ENCODE measurements around the gene CASQ1. TPM values are rescaled to one million over a fixed set of nuclear protein-coding genes. Genes with fewer than 3 reads are reported as not detected.
A peak's percentile ranks its signal among the peaks of the same experiment; 100 is the strongest.

CASQ1 gene
- total and polyA plus RNA-seq, 2 of the 13 experiments (the other 11 are each of a cell fraction or from before 2014, with no cell fraction given), result 0.09 to 0.20 TPM

GRCh38 chr1:160148121-160148520 is 42.3 kb upstream of the CASQ1 start (continued):
- no peak for TF ChIP-seq RAD21 (CRISPR knock-in tag; IDR thresholded peaks at IDR 0.05)
- no peak for TF ChIP-seq NKX3-1 (CRISPR knock-in tag; IDR thresholded peaks at IDR 0.05)
- no peak for TF ChIP-seq SP5 (CRISPR knock-in tag; IDR thresholded peaks at IDR 0.05; ENCODE audit: borderline replicate concordance, low read depth)
- no peak for TF ChIP-seq ZNF556 (CRISPR knock-in tag; IDR thresholded peaks at IDR 0.05; ENCODE audit: borderline replicate concordance)
- no peak for TF ChIP-seq MTF1 (CRISPR knock-in tag; IDR thresholded peaks at IDR 0.05)
- TF ChIP-seq DDIT3 (CRISPR knock-in tag; IDR thresholded peaks at IDR 0.05), result no peak
- peak; percentile 53; the same call in 1 of the 2 replicates for TF ChIP-seq ZNF652 (CRISPR knock-in tag; IDR thresholded peaks at IDR 0.05; ENCODE audit: borderline replicate concordance, low read depth)
- no peak for TF ChIP-seq POGK (CRISPR knock-in tag; conservative IDR thresholded peaks at IDR 0.05)
- peak; percentile 60 for TF ChIP-seq HNF4A (CRISPR knock-in tag; IDR thresholded peaks at IDR 0.05)
- TF ChIP-seq ZNF343 (CRISPR knock-in tag; IDR thresholded peaks at IDR 0.05), result no peak
- no peak for TF ChIP-seq BRF2 (CRISPR knock-in tag; IDR thresholded peaks at IDR 0.05)
- TF ChIP-seq ZNF224 (CRISPR knock-in tag; IDR thresholded peaks at IDR 0.05), result no peak
- TF ChIP-seq ZNF33A (CRISPR knock-in tag; IDR thresholded peaks at IDR 0.05; ENCODE audit: borderline replicate concordance), result no peak
- TF ChIP-seq ISL2 (CRISPR knock-in tag; IDR thresholded peaks at IDR 0.05), result 0 out of 2 replicates have a peak, but pooled peaks have one; percentile 16
- no peak for TF ChIP-seq PLRG1 (conservative IDR thresholded peaks at IDR 0.05)
- TF ChIP-seq CREM (IDR thresholded peaks at IDR 0.05), result peak; percentile 55; the same call in 1 of the 2 replicates
- TF ChIP-seq CREM (CRISPR knock-in tag; IDR thresholded peaks at IDR 0.05), result no peak
- no peak for TF ChIP-seq ZSCAN22 (CRISPR knock-in tag; IDR thresholded peaks at IDR 0.05)
- no peak for TF ChIP-seq ZSCAN9 (CRISPR knock-in tag; IDR thresholded peaks at IDR 0.05; ENCODE audit: borderline replicate concordance)
- TF ChIP-seq ZNF577 (CRISPR knock-in tag; IDR thresholded peaks at IDR 0.05; ENCODE audit: borderline replicate concordance, low read depth), result no peak
- TF ChIP-seq TEAD2 (CRISPR knock-in tag; IDR thresholded peaks at IDR 0.05), result no peak
- TF ChIP-seq RORA (CRISPR knock-in tag; IDR thresholded peaks at IDR 0.05), result no peak
- TF ChIP-seq FOXM1 (CRISPR knock-in tag; IDR thresholded peaks at IDR 0.05), result no peak
- TF ChIP-seq NR2F1 (CRISPR knock-in tag; IDR thresholded peaks at IDR 0.05), result peak; percentile 48 to 84; a peak in 3 of 4 replicates
- TF ChIP-seq ZBTB20 (CRISPR knock-in tag; IDR thresholded peaks at IDR 0.05; ENCODE audit: borderline replicate concordance, low read depth), result no peak
- TF ChIP-seq SNAPC4 (CRISPR knock-in tag; IDR thresholded peaks at IDR 0.05), result no peak

Measured in HepG2 (cell line).